Activated T-helper 9 cell treated with anti-CD3 and anti-CD28 coated beads, Interleukin-2, amount 50 U/mL, for 16 hours (primary cell): ENCODE measurements around the gene NFYC.
"Not testable (repeated sequence)": the region's sequence is repeated elsewhere in the genome, so short reads cannot be mapped to it uniquely, and the experiment has no call there.

Experiments used
- DNase-seq: peaks from one replicate; pipeline ENCODE4 v3.0.0-alpha.2; 2020; ENCODE audit warnings: low read depth

The NFYC gene

GRCh38 chr1:40665335-40666171 is 26.0 kb upstream of the NFYC start, which contains the start of gene RIMS3:
TSS of gene RIMS3 (minus strand) at chr1:40665682. CDS start at chr1:40641925, 23,757 bp downstream.
- peak; percentile 79 for DNase-seq

GRCh38 chr1:40668769-40669525 is 22.6 kb upstream of the NFYC start:
- DNase-seq, result peak; percentile 72

- DNase-seq, result no peak
These were observed 18.1 kb upstream of the NFYC start for GRCh38 chr1:40673452-40673851.

- DNase-seq, result no peak
These were observed 15.0 kb upstream of the NFYC start for GRCh38 chr1:40676501-40676900.

GRCh38 chr1:40679165-40679953 is 12.1 kb upstream of the NFYC start:
- DNase-seq, result no peak

- no peak for DNase-seq
These were observed 6.8 kb upstream of the NFYC start for GRCh38 chr1:40684669-40685068.

GRCh38 chr1:40687059-40687458 is 4.4 kb upstream of the NFYC start:
- no peak for DNase-seq

GRCh38 chr1:40687661-40688060 is 3.8 kb upstream of the NFYC start:
- no peak for DNase-seq

- no peak for DNase-seq
These were observed 1.8 kb upstream of the NFYC start for GRCh38 chr1:40689737-40690136.

- no peak for DNase-seq
These were observed 550 bp upstream of the NFYC start for GRCh38 chr1:40690771-40691537.

- no peak for DNase-seq
These were observed 958 bp downstream of the NFYC start for GRCh38 chr1:40692429-40692895.

GRCh38 chr1:40693425-40693824 is 1.9 kb downstream of the NFYC start:
- no peak for DNase-seq

- no peak for DNase-seq
These were observed 2.9 kb downstream of the NFYC start for GRCh38 chr1:40694353-40694874.

- no peak for DNase-seq
These were observed 4.8 kb downstream of the NFYC start for GRCh38 chr1:40696294-40696693.

GRCh38 chr1:40697436-40697835 is 5.9 kb downstream of the NFYC start:
- DNase-seq, result no peak

GRCh38 chr1:40699787-40700186 is 8.3 kb downstream of the NFYC start:
- DNase-seq, result no peak

- DNase-seq, result no peak
These were observed 10.2 kb downstream of the NFYC start for GRCh38 chr1:40701684-40702083.

- not testable (repeated sequence) for DNase-seq
These were observed 11.3 kb downstream of the NFYC start for GRCh38 chr1:40702810-40703209.

- no peak for DNase-seq
These were observed 11.8 kb downstream of the NFYC start for GRCh38 chr1:40703316-40703715.

- no peak for DNase-seq
These were observed 13.6 kb downstream of the NFYC start for GRCh38 chr1:40704817-40705733.
